OCI-LY1 (cell line): ENCODE results near the gene PROSER2.

Experiments used
- H2AFZ ChIP-seq: fragments of 200-600 bp; sonication (generic), shearing (Covaris generic); 2 replicates; pipeline ENCODE4 v1.6.0; 2014; ENCODE audit warnings: antibody characterized with exemption, mild to moderate bottlenecking, low read length
- H3F3A ChIP-seq: fragments of 200-600 bp; sonication (generic), shearing (Covaris generic); 2 replicates; pipeline ENCODE4 v1.6.0; 2014; ENCODE audit warnings: mild to moderate bottlenecking, antibody characterized with exemption, low read length, moderate library complexity; ENCODE audit not compliant: insufficient read depth
- H3K27ac ChIP-seq: fragments of 200-600 bp; sonication (generic); 2 replicates; pipeline ENCODE4 v1.5.1; 2014; ENCODE audit warnings: low read length, mixed run types, mild to moderate bottlenecking, low read depth; ENCODE audit not compliant: poor library complexity, severe bottlenecking
- H3K27me3 ChIP-seq: fragments of 200-600 bp; sonication (generic); 2 replicates; pipeline ENCODE4 v1.6.0; 2014; ENCODE audit warnings: antibody characterized with exemption, mild to moderate bottlenecking, low read length, moderate library complexity; ENCODE audit not compliant: insufficient read depth
- H3K36me3 ChIP-seq: fragments of 200-600 bp; sonication (generic); 2 replicates; pipeline ENCODE4 v1.6.1; 2014; ENCODE audit warnings: mild to moderate bottlenecking, antibody characterized with exemption, low read length, moderate library complexity, mixed read lengths; ENCODE audit not compliant: insufficient read depth
- H3K4me1 ChIP-seq: fragments of 200-600 bp; sonication (generic); 2 replicates; pipeline ENCODE4 v1.5.1; 2014; ENCODE audit warnings: mild to moderate bottlenecking, low read length, moderate library complexity; ENCODE audit not compliant: insufficient read depth, severe bottlenecking
- H3K4me2 ChIP-seq: fragments of 200-600 bp; sonication (generic), shearing (Covaris generic); 2 replicates; pipeline ENCODE4 v1.6.1; 2014; ENCODE audit warnings: low read length
- H3K4me3 ChIP-seq: fragments of 200-600 bp; sonication (generic); 2 replicates; pipeline ENCODE4 v1.5.1; 2014; ENCODE audit warnings: low read length, low read depth, mild to moderate bottlenecking, mixed read lengths; ENCODE audit not compliant: poor library complexity, severe bottlenecking
- H3K79me2 ChIP-seq: fragments of 200-600 bp; shearing (Covaris generic); 2 replicates; pipeline ENCODE4 v1.6.1; 2016; ENCODE audit warnings: mixed run types, low read length, mixed read lengths; ENCODE audit not compliant: insufficient read depth
- H3K9ac ChIP-seq: fragments of 200-600 bp; sonication (generic), shearing (Covaris generic); 2 replicates; pipeline ENCODE4 v1.6.1; 2014; ENCODE audit warnings: mild to moderate bottlenecking, low read length, mixed read lengths
- H3K9me2 ChIP-seq: fragments of 200-600 bp; sonication (generic), shearing (Covaris generic); 2 replicates; pipeline ENCODE4 v1.6.1; 2014; ENCODE audit warnings: low read depth, mild to moderate bottlenecking, low read length, mixed read lengths
- H3K9me3 ChIP-seq: fragments of 200-600 bp; shearing (Covaris generic); 2 replicates; pipeline ENCODE4 v1.6.1; 2014; ENCODE audit warnings: low read length, mixed read lengths
- H4K20me1 ChIP-seq: fragments of 200-600 bp; sonication (generic), shearing (Covaris generic); 2 replicates; pipeline ENCODE4 v1.6.0; 2016; ENCODE audit warnings: mild to moderate bottlenecking, low read length; ENCODE audit not compliant: insufficient read depth
- CTCF ChIP-seq: fragments of 200-600 bp; sonication (generic), shearing (Covaris generic); IDR thresholded peaks from 2 replicates; pipeline ENCODE4 v1.5.1; 2017; ENCODE audit warnings: mild to moderate bottlenecking, antibody characterized with exemption, low read length, moderate library complexity, mixed read lengths
- EZH2 ChIP-seq: fragments of 200-600 bp; sonication (generic), shearing (Covaris generic); IDR thresholded peaks from 2 replicates; pipeline ENCODE4 v1.8.0; 2017; ENCODE audit warnings: borderline replicate concordance, mixed run types, mild to moderate bottlenecking, antibody characterized with exemption, low read length, moderate library complexity, mixed read lengths

Gene PROSER2

DNA sequence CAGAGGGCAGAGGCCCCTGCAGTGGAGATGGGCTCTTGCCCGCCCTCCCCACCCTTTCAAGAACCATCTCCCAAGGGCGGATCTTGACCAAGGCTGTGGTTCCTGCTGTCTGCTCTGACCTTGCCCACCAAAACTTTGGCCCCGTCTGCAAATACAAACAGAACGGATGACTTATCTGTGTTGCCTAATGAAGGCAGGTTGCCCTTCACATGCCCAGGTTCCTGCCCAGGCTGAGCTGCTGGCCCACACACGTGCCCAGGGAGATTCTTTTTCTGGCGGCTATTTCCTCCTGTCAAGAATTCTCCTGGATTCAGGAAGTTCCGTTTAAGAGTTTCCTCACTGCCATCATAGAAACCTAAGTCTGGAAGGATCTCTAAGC is 78.3 kb downstream of the PROSER2 start:
- Histone ChIP-seq H3K9me2 (no peaks in the 10 kb centered on the region), H3K79me2 (no peaks in the 10 kb centered on the region), H2AFZ (no peak overlapping the region), H3K27me3 (peaks cover 3% of the 10 kb centered on the region; the same call in 1 of the 2 replicates), H3F3A (no peaks in the 10 kb centered on the region), H3K9me3 (no peaks in the 10 kb centered on the region), H3K36me3 (no peaks in the 10 kb centered on the region), H3K4me1 (no peaks in the 10 kb centered on the region), H4K20me1 (no peaks in the 10 kb centered on the region), H3K9ac (no peak overlapping the region), H3K4me2 (no peak overlapping the region), H3K27ac (no peak overlapping the region), H3K4me3 (no peak overlapping the region)
- TF ChIP-seq CTCF, result no peak
- no peak for TF ChIP-seq EZH2

DNA sequence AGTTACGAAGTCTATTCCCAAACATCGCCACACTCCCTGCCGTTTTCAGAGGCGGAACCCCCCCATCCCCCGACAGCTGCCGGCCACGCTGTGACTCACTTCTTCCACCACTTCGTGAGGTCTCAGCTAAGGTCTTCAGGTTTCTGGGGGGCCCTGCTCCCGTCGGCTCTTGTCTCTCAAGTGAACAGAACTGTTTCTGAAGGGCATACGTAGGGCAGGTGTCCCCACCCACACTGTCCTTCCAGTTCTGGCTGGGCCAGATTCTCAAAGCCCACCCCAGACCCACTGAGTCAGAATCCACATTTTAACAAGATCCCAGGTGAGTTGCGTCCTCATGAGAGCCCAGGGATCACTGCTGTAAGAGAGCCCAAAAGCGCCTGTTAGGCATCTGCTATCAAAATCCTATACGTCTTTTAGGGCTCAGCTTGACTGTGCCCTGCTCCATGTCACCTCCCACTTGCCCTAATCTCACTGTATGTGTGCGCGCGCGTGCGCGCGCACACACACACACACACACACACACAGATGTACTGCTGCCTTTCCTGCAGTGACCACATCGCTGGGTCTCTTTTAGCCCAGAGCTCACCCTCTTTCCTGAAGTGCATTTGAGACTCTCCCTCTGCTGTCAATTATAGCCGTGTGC is 78.8 kb downstream of the PROSER2 start:
- H2AFZ ChIP-seq, result no peak overlapping the region
- H3K4me2 ChIP-seq, result no peak overlapping the region
- H3K36me3 ChIP-seq, result no peaks in the 10 kb centered on the region
- no peaks in the 10 kb centered on the region for H3K9me3 ChIP-seq
- TF ChIP-seq EZH2 (no peak), CTCF (no peak)
- no peaks in the 10 kb centered on the region for H3K79me2 ChIP-seq
- no peak overlapping the region for H3K27ac ChIP-seq
- no peak overlapping the region for H3K4me3 ChIP-seq
- H4K20me1 ChIP-seq, result no peaks in the 10 kb centered on the region
- no peaks in the 10 kb centered on the region for H3F3A ChIP-seq
- H3K4me1 ChIP-seq, result no peaks in the 10 kb centered on the region
- peaks cover 3% of the 10 kb centered on the region; the same call in 1 of the 2 replicates for H3K27me3 ChIP-seq
- H3K9ac ChIP-seq, result no peak overlapping the region
- no peaks in the 10 kb centered on the region for H3K9me2 ChIP-seq

- TF ChIP-seq EZH2, result no peak
- TF ChIP-seq CTCF, result no peak
- Histone ChIP-seq H3K36me3 (no peaks in the 10 kb centered on the region), H3K79me2 (no peaks in the 10 kb centered on the region), H3K4me3 (no peak overlapping the region), H3F3A (no peaks in the 10 kb centered on the region), H3K4me1 (no peaks in the 10 kb centered on the region), H3K9me3 (no peaks in the 10 kb centered on the region), H3K27ac (no peak overlapping the region), H4K20me1 (no peaks in the 10 kb centered on the region), H3K9ac (no peak overlapping the region), H2AFZ (no peak overlapping the region), H3K9me2 (no peaks in the 10 kb centered on the region), H3K4me2 (no peak overlapping the region), H3K27me3 (peaks cover 3% of the 10 kb centered on the region; the same call in 1 of the 2 replicates)
Observed at GRCh38 chr10:11902646-11903045, 79.5 kb downstream of the PROSER2 start.
